ENCODE results near the gene SLC29A4.
"Not testable (repeated sequence)": the region's sequence is repeated elsewhere in the genome, so short reads cannot be mapped to it uniquely, and the experiment has no call there.

The SLC29A4 gene

GRCh38 chr7:5320391-5320790 is 37.6 kb downstream of the SLC29A4 start:
- H3K9me3 ChIP-seq = no peaks in the 10 kb centered on the region
- no peak overlapping the region for H3K27ac ChIP-seq
- H3K27me3 ChIP-seq = no peaks in the 10 kb centered on the region
- TF ChIP-seq CTCF (IDR thresholded peaks at IDR 0.05) = no peak
- H3K4me3 ChIP-seq (ENCODE audit: low read depth in 1 of 2, low read length in 1 of 2) = no peak overlapping the region
- peaks cover 93% of the 10 kb centered on the region for H3K36me3 ChIP-seq
- no peaks in the 10 kb centered on the region for H3K4me1 ChIP-seq (ENCODE audit: control insufficient read depth in 1 of 2, insufficient read depth in 1 of 2, low read depth in 1 of 2, low read length in 1 of 2)

GRCh38 chr7:5320802-5321396 is 38.2 kb downstream of the SLC29A4 start:
- Histone ChIP-seq H3K27ac (no peak overlapping the region), H3K9me3 (no peaks in the 10 kb centered on the region), H3K36me3 (peaks cover 91% of the 10 kb centered on the region), H3K4me1 (ENCODE audit: control insufficient read depth in 1 of 2, insufficient read depth in 1 of 2, low read depth in 1 of 2, low read length in 1 of 2) (no peaks in the 10 kb centered on the region), H3K27me3 (no peaks in the 10 kb centered on the region), H3K4me3 (ENCODE audit: low read depth in 1 of 2, low read length in 1 of 2) (no peak overlapping the region)
- no peak for TF ChIP-seq CTCF (IDR thresholded peaks at IDR 0.05)

- no peak overlapping the region for H3K27ac ChIP-seq
- H3K9me3 ChIP-seq = no peaks in the 10 kb centered on the region
- H3K36me3 ChIP-seq = peaks cover 89% of the 10 kb centered on the region
- H3K4me3 ChIP-seq (ENCODE audit: low read depth in 1 of 2, low read length in 1 of 2) = no peak overlapping the region
- TF ChIP-seq CTCF (IDR thresholded peaks at IDR 0.05) = no peak
- H3K27me3 ChIP-seq = no peaks in the 10 kb centered on the region
- no peaks in the 10 kb centered on the region for H3K4me1 ChIP-seq (ENCODE audit: control insufficient read depth in 1 of 2, insufficient read depth in 1 of 2, low read depth in 1 of 2, low read length in 1 of 2)
These were observed 40.1 kb downstream of the SLC29A4 start for GRCh38 chr7:5322621-5323410.

- not testable (repeated sequence) for H3K27ac ChIP-seq; H3K27me3 ChIP-seq; H3K9me3 ChIP-seq; H3K4me3 ChIP-seq (ENCODE audit: low read depth in 1 of 2, low read length in 1 of 2); H3K4me1 ChIP-seq (ENCODE audit: control insufficient read depth in 1 of 2, insufficient read depth in 1 of 2, low read depth in 1 of 2, low read length in 1 of 2)
- H3K36me3 ChIP-seq = peaks cover 96% of the 10 kb centered on the region
These were observed 41.3 kb downstream of the SLC29A4 start for GRCh38 chr7:5323800-5324781.

GRCh38 chr7:5324961-5325360 is 42.2 kb downstream of the SLC29A4 start:
- TF ChIP-seq CTCF (IDR thresholded peaks at IDR 0.05) = no peak
- no peak overlapping the region for H3K27ac ChIP-seq
- H3K4me3 ChIP-seq (ENCODE audit: low read depth in 1 of 2, low read length in 1 of 2) = no peak overlapping the region
- H3K9me3 ChIP-seq = no peaks in the 10 kb centered on the region
- peaks cover 91% of the 10 kb centered on the region for H3K36me3 ChIP-seq
- no peaks in the 10 kb centered on the region for H3K27me3 ChIP-seq
- H3K4me1 ChIP-seq (ENCODE audit: control insufficient read depth in 1 of 2, insufficient read depth in 1 of 2, low read depth in 1 of 2, low read length in 1 of 2) = peaks cover 3 to 4% of the 10 kb centered on the region in 2 experiments

Data from neutrophil (primary cell).